ENCODE measurements around the gene DOCK2. TPM values are rescaled to one million over a fixed set of nuclear protein-coding genes. Genes with fewer than 3 reads are reported as not detected.

DOCK2 gene
- total RNA-seq, 1 donor from 2014 or later = 0.77 TPM

DNA sequence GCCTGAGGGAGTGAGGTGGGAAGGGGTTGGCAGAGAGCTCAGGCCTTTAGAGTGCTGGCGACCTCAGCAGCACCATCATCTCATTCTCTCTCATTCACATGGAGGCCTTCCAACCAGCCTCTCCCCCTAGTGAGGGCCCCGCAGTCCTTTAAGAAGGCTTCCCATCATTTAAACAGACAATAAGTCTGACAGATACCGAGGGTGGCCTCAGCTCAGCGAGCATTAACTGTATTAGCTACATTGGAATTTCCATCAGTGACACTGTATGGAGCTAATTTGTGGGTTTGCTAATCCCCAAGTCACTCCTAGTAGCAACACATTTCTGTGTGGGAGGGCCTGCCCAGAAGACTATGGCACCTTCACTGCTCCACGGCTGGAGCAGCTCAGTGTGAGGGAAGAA is 267.4 kb downstream of the DOCK2 start:
- H3K36me3 Mint-ChIP-seq (ENCODE audit: low read depth) = peaks cover 2% of the 10 kb centered on the region
- TF ChIP-seq, protein P1, sequence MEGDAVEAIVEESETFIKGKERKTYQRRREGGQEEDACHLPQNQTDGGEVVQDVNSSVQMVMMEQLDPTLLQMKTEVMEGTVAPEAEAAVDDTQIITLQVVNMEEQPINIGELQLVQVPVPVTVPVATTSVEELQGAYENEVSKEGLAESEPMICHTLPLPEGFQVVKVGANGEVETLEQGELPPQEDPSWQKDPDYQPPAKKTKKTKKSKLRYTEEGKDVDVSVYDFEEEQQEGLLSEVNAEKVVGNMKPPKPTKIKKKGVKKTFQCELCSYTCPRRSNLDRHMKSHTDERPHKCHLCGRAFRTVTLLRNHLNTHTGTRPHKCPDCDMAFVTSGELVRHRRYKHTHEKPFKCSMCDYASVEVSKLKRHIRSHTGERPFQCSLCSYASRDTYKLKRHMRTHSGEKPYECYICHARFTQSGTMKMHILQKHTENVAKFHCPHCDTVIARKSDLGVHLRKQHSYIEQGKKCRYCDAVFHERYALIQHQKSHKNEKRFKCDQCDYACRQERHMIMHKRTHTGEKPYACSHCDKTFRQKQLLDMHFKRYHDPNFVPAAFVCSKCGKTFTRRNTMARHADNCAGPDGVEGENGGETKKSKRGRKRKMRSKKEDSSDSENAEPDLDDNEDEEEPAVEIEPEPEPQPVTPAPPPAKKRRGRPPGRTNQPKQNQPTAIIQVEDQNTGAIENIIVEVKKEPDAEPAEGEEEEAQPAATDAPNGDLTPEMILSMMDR (conservative IDR thresholded peaks at IDR 0.05) = no peak
- no peak overlapping the region for H3K4me3 Mint-ChIP-seq
- H3K9me3 Mint-ChIP-seq = no peaks in the 10 kb centered on the region
- H3K4me1 Mint-ChIP-seq = no peaks in the 10 kb centered on the region
- no peak for DNase-seq (ENCODE audit: low read depth, low spot score)
- H3K27me3 Mint-ChIP-seq (ENCODE audit: low read depth) = no peaks in the 10 kb centered on the region
- H3K27ac Mint-ChIP-seq (ENCODE audit: unreplicated experiment) = no peak overlapping the region

DNA sequence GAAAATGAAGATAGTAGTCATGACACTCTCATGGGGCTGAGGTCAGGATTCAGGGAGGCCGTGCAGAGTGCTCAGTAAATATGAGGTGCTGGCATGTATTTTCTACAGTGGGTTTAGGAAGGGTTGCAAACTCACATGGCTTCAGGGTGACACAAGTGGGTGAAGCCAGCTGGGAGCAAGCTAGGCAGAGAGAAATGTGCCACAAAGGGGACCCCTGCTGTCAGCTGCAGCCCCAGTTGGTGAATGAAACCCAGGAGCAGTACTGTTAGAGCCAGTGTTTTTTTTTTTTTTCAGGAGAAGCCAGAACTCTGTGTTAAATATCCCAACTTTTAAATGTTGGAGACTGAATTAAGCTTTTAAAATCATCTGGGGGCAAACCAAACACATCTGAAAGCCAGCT is 267.9 kb downstream of the DOCK2 start:
- DNase-seq (ENCODE audit: low read depth, low spot score) = no peak
- no peaks in the 10 kb centered on the region for H3K27me3 Mint-ChIP-seq (ENCODE audit: low read depth)
- no peaks in the 10 kb centered on the region for H3K9me3 Mint-ChIP-seq
- TF ChIP-seq, protein P1 (conservative IDR thresholded peaks at IDR 0.05) = no peak
- H3K36me3 Mint-ChIP-seq (ENCODE audit: low read depth) = peaks cover 2% of the 10 kb centered on the region
- H3K4me1 Mint-ChIP-seq = peaks cover 4% of the 10 kb centered on the region
- no peak overlapping the region for H3K27ac Mint-ChIP-seq (ENCODE audit: unreplicated experiment)
- no peak overlapping the region for H3K4me3 Mint-ChIP-seq

DNA sequence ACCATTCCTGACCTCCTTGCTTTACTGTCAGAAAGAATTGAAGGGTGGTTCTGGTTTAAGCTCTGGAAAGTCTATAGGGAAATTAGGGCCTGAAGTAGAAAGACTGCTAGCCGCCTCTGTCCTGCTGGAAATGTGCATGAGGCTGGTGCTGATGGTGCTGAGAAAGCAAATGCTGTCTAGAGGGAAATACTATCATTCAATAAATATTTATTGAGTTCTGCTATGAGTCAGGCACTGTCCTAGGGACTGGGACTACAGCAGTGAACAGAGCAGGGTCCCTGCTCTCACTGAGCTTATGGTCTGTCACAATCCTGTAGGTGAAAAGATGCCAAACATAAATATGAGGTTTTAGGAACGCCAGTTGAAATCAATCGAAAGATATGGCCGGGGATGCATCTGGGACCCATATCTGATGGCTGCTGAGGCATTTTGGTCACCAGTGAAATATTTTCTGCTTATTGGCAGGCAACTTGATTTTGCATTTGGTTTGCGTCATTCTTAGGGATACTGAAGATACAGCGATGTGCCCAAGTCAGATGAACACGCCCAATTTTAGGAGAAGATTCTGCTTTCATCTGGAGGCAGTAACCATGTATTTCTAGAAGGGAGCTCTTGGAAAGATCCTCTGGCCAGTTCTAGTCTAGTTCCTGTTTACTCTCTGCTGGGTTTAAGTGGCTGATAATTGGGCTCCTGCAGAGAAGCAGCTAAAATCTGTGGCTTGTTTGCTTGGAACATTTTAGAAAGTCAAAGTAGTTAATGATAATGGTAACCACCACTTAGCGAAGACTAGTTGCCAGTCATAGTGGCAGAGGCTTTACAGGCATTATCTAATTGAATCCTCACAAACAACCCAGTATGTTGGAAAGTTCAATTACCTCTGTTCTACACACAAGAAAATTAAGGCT is 269.9 kb downstream of the DOCK2 start:
- Mint-ChIP-seq H3K27ac (ENCODE audit: unreplicated experiment) (no peak overlapping the region), H3K4me1 (peaks cover 9% of the 10 kb centered on the region), H3K9me3 (no peaks in the 10 kb centered on the region), H3K27me3 (ENCODE audit: low read depth) (no peaks in the 10 kb centered on the region), H3K4me3 (no peak overlapping the region), H3K36me3 (ENCODE audit: low read depth) (no peaks in the 10 kb centered on the region)
- DNase-seq (ENCODE audit: low read depth, low spot score) = no peak
- TF ChIP-seq, protein P1 (conservative IDR thresholded peaks at IDR 0.05) = no peak

DNA sequence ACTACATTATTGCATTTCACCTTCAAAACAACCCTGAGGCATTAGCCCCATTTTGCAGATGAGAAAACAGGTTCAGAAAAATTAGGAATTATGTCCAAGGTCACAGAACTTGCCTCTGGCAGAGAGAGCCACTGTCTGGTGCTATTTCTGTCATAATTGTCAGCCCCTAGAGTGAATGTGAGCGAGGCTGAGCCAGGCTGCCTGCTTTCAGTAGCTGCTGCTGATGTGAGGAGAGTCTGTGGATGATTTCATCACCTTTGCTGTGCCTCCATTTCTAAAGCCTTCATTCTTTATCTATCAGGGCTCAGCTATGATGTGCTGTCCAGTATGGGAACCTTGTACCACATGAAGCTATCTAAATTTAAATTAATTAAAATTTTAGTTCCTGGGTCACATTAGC is 271.8 kb downstream of the DOCK2 start:
- Mint-ChIP-seq H3K9me3 (no peaks in the 10 kb centered on the region), H3K4me3 (no peak overlapping the region), H3K27ac (ENCODE audit: unreplicated experiment) (no peak overlapping the region), H3K36me3 (ENCODE audit: low read depth) (no peaks in the 10 kb centered on the region), H3K4me1 (peaks cover 9% of the 10 kb centered on the region), H3K27me3 (ENCODE audit: low read depth) (no peaks in the 10 kb centered on the region)
- TF ChIP-seq, protein P1 (conservative IDR thresholded peaks at IDR 0.05) = no peak
- no peak for DNase-seq (ENCODE audit: low read depth, low spot score)

DNA sequence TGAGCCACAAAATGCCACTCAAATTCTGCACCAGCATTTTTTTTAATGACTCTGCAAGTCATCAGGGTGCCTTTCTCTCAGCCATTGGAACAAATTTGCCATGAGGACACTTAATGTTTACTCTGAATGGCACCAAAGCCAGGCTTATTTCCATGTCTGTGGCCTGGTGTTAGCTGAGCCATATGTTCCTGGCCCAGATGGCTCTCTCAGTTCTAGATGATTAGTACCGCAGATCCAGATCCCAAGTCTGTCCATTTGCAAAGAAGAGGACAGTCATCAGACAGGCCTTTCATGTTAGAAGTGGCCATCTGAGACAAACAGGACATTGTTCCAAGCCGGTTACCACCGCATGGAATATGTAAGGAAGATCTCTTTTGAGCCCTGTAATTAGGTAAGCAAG is 272.9 kb downstream of the DOCK2 start:
- Mint-ChIP-seq H3K27me3 (ENCODE audit: low read depth) (no peaks in the 10 kb centered on the region), H3K4me1 (peaks cover 18% of the 10 kb centered on the region), H3K9me3 (no peaks in the 10 kb centered on the region), H3K27ac (ENCODE audit: unreplicated experiment) (peak overlapping the region; percentile 14), H3K4me3 (no peak overlapping the region), H3K36me3 (ENCODE audit: low read depth) (no peaks in the 10 kb centered on the region)
- no peak for DNase-seq (ENCODE audit: low read depth, low spot score)
- TF ChIP-seq, protein P1 (conservative IDR thresholded peaks at IDR 0.05) = no peak
